Fibroblast of villous mesenchyme (primary cell): ENCODE results near the gene RTEL1. TPM values are rescaled to one million over a fixed set of nuclear protein-coding genes. Genes with fewer than 3 reads are reported as not detected.

Experiments
- DNase-seq: peaks from one replicate; pipeline ENCODE4 v3.0.0-alpha.2; 2010; ENCODE audit warnings: low read depth
- H3K4me3 ChIP-seq: 2 replicates; pipeline ENCODE4 v1.5.1; 2011; ENCODE audit warnings: low read depth, mild to moderate bottlenecking, low read length
- CTCF ChIP-seq: IDR thresholded peaks from 2 replicates; pipeline ENCODE4 v1.5.1; 2012; ENCODE audit warnings: low read depth, mild to moderate bottlenecking, low read length; ENCODE audit not compliant: insufficient read depth
- total RNA-seq: library from RNA; depleted of rRNA; stranded (reverse); fragments of >200 nt; gene quantifications from 2 replicates; pipeline ENCODE4 v1.2.3, GENCODE V29; 2012

Gene RTEL1
- total RNA-seq, 1 donor = 11.7 TPM

- H3K4me3 ChIP-seq = no peak overlapping the region
- no peak for TF ChIP-seq CTCF
- DNase-seq = no peak
Measured at GRCh38 chr20:63703471-63703975, 45.4 kb downstream of the RTEL1 start.

- no peak for DNase-seq
- no peak overlapping the region for H3K4me3 ChIP-seq
- no peak for TF ChIP-seq CTCF
Measured at GRCh38 chr20:63703976-63704748, 46.0 kb downstream of the RTEL1 start.

GRCh38 chr20:63704749-63705117 is 46.6 kb downstream of the RTEL1 start:
- no peak overlapping the region for H3K4me3 ChIP-seq
- no peak for DNase-seq
- no peak for TF ChIP-seq CTCF

- no peak overlapping the region for H3K4me3 ChIP-seq
- DNase-seq = no peak
- TF ChIP-seq CTCF = no peak
Measured at GRCh38 chr20:63705232-63706026, 47.3 kb downstream of the RTEL1 start.

GRCh38 chr20:63706027-63706695 is 48.0 kb downstream of the RTEL1 start:
- peak overlapping the region; percentile 80 for H3K4me3 ChIP-seq
- TF ChIP-seq CTCF = no peak
- DNase-seq = no peak

- peak; percentile 26 for TF ChIP-seq CTCF
- H3K4me3 ChIP-seq = peak overlapping the region; percentile 80
- peak; percentile 48 for DNase-seq
Measured at GRCh38 chr20:63706852-63707557, 48.9 kb downstream of the RTEL1 start.
